Natural killer cell treated with Interleukin-12 subunit alpha and Interleukin-12 subunit beta and Interleukin-15 and Interleukin-18, amount 100 ng/mL, for 72 hours (primary cell): ENCODE data around the gene WRNIP1. TPM values are rescaled to one million over a fixed set of nuclear protein-coding genes. Genes with fewer than 3 reads are reported as not detected.

ENCODE experiments used
- ATAC-seq, 2 donors: fragments of 150-1000 bp; cut with Tn5 transposase in 1 of 2; sonication (Bioruptor Pico), chemical (Tn5 transposase) in 1 of 2; 2 replicates each; pipeline ENCODE4 v1.10.0; 2021
- DNase-seq: peaks from one replicate; pipeline ENCODE4 v3.0.0; 2022; ENCODE audit warnings: low spot score
- H3K27ac Mint-ChIP-seq, 2 donors: 1 replicate in 1 of 2; 2 replicates in 1 of 2; pipeline ENCODE4 v1.8.0; 2022; ENCODE audit warnings: mixed read lengths in 2 of 2, mild to moderate bottlenecking in 1 of 2, moderate library complexity in 1 of 2
- H3K27me3 Mint-ChIP-seq, 2 donors: 1 replicate in 1 of 2; 2 replicates in 1 of 2; pipeline ENCODE4 v1.8.0; 2022; ENCODE audit warnings: mixed read lengths in 2 of 2
- H3K36me3 Mint-ChIP-seq: one replicate; pipeline ENCODE4 v1.8.0; 2022; ENCODE audit warnings: mixed read lengths
- H3K4me1 Mint-ChIP-seq, 2 donors: 1 replicate in 1 of 2; 2 replicates in 1 of 2; pipeline ENCODE4 v1.8.0; 2022; ENCODE audit warnings: low read depth in 2 of 2, mixed read lengths in 2 of 2, mild to moderate bottlenecking in 1 of 2
- H3K4me3 Mint-ChIP-seq: one replicate; pipeline ENCODE4 v1.8.0; 2022; ENCODE audit warnings: mixed read lengths
- H3K9me3 Mint-ChIP-seq: 2 replicates; pipeline ENCODE4 v1.8.0; 2022; ENCODE audit warnings: mixed read lengths
- total RNA-seq, 2 donors: library from RNA; stranded (reverse); gene quantifications; one replicate each; pipeline ENCODE4 v1.2.3, GENCODE V29; 2022

The WRNIP1 gene
- 10 to 100 TPM; 54.5 to 57.8 TPM for total RNA-seq

GRCh38 chr6:2765166-2765895 lies at the start of gene WRNIP1:
WRNIP1 (plus strand) TSS chr6:2765393; CDS start chr6:2765623, 230 bp downstream.
- H3K4me3 Mint-ChIP-seq, result peak within 1 kb of the TSS; percentile 93
- ATAC-seq (peak; percentile 96 to 97), DNase-seq (peak; percentile 98)
- peaks cover 44 to 48% of the 10 kb centered on the region in 2 donors for H3K4me1 Mint-ChIP-seq
- H3K36me3 Mint-ChIP-seq, result peaks cover 8% of the 10 kb centered on the region
- no peaks in the 10 kb centered on the region for H3K9me3 Mint-ChIP-seq
- peak within 1 kb of the TSS; percentile 97 to 98 for H3K27ac Mint-ChIP-seq
- H3K27me3 Mint-ChIP-seq, result no peaks in the 10 kb centered on the region

GRCh38 chr6:2715737-2716136 lies 49.5 kb upstream of the WRNIP1 start:
- Mint-ChIP-seq H3K27ac (no peak overlapping the region), H3K4me3 (no peak overlapping the region), H3K36me3 (peaks cover under 1% of the 10 kb centered on the region), H3K9me3 (no peaks in the 10 kb centered on the region), H3K4me1 (peaks cover 0 to 9% of the 10 kb centered on the region in 2 donors), H3K27me3 (peaks cover 5 to 6% of the 10 kb centered on the region in 2 donors)
- ATAC-seq, result no peak
- DNase-seq, result no peak

DNA sequence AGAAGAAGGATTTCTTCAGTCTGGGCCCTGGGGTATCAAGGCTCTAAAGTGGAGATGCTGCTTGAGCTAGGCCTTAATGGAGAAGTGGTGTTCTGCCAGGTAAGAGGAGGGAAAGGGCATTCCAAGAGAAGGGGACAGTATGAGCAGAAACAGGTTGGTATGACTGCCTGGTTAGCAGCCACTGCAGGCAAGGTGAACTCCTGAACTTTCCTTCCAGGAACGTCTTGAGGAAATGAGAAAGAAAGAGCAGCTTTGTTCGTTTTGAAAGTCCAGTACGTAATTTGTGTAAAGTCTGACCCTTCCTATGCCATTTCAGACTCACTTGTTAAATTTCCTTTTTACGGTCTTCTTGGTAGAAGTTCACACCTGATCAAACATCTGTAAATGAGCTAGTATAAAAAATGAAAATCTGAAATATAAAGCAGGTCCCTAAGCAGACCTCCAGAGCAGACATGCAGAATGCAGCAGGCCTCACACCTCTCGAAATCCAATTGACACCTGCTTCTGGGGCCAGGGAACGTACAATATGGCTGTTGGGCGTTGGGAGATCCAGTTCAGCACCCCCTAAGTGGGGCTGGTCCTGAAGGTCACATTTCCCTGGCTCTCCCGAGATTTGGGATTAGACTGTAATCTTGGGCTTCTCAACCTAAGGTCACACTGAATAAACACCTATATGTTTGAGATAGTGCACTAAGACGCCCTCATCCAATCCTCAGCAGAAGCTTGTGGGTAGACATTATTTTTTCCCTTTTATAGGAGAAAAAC lies 48.1 kb upstream of the WRNIP1 start:
- ATAC-seq, result no peak
- H3K36me3 Mint-ChIP-seq, result no peaks in the 10 kb centered on the region
- no peaks in the 10 kb centered on the region for H3K9me3 Mint-ChIP-seq
- H3K27me3 Mint-ChIP-seq, result peaks cover 5 to 6% of the 10 kb centered on the region in 2 donors
- H3K27ac Mint-ChIP-seq, result peak overlapping the region in 1 of 2 donors; percentile 8
- H3K4me3 Mint-ChIP-seq, result no peak overlapping the region
- peaks cover 0 to 9% of the 10 kb centered on the region in 2 donors for H3K4me1 Mint-ChIP-seq
- no peak for DNase-seq

DNA sequence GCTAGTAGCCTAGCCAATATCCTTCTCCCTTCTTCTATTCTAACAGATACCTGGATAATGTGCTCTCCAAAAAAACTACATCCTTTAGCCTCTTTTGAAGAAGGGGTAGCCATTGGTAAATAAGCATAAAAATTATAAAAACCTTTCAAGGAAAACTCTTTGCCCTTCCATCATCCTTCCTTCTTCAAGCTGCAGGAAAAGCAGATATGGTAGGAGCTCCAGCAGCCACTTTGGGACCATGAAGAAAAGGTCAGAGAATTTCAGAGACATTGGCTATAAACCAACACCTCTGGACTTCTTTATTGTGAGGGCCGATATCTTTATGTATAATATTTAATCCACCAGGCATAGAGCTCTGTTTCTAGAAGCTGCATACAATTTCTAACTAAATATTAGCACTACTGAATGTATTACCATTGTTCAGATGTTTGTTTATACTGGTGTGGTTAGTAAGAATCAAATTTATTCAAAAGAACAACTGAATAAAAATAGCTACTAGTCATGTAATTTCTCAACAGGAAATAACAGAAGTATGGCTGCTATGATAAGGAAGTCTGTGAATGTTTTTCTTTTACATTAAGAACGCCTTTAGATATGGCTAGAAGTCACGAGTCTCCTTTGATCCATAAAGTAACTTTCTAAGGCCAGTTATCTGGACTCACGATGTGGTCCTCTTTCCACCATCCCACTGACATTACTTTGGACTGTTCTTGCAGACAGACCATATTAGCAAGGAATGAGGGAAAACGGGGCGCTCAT lies 46.7 kb upstream of the WRNIP1 start:
- ATAC-seq (no peak), DNase-seq (no peak)
- Mint-ChIP-seq H3K9me3 (no peaks in the 10 kb centered on the region), H3K36me3 (no peaks in the 10 kb centered on the region), H3K27me3 (peaks cover 5 to 6% of the 10 kb centered on the region in 2 donors), H3K4me3 (no peak overlapping the region), H3K4me1 (peaks cover 0 to 9% of the 10 kb centered on the region in 2 donors), H3K27ac (no peak overlapping the region)

GRCh38 chr6:2719093-2719455 lies 46.1 kb upstream of the WRNIP1 start:
- Mint-ChIP-seq H3K4me3 (no peak overlapping the region), H3K9me3 (no peaks in the 10 kb centered on the region), H3K36me3 (no peaks in the 10 kb centered on the region), H3K27ac (no peak overlapping the region), H3K27me3 (peaks cover 5 to 6% of the 10 kb centered on the region in 2 donors), H3K4me1 (peaks cover 0 to 4% of the 10 kb centered on the region in 2 donors)
- ATAC-seq, result no peak
- DNase-seq, result no peak

DNA sequence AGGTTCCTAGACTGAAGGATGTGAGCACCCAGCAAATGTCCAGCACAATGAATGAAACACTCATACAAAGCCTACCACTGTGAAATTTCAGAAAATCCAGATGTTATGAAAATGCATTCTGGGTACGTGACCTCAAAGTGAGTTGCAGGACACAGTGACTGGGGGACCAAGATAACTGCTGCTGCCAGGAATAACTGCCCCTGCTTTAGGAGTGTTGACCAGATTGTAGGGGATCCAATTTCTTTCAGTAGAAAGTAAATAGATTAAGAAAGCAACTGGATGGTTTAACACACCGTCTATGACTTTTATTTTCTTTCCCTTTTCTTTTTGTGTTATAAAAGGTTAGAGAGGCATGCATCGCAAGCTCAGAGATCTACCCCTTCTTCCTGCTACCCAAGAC lies 44.0 kb upstream of the WRNIP1 start:
- H3K9me3 Mint-ChIP-seq, result no peaks in the 10 kb centered on the region
- H3K27ac Mint-ChIP-seq, result no peak overlapping the region
- DNase-seq, result no peak
- no peak overlapping the region for H3K4me3 Mint-ChIP-seq
- H3K36me3 Mint-ChIP-seq, result no peaks in the 10 kb centered on the region
- no peak for ATAC-seq
- H3K27me3 Mint-ChIP-seq, result peaks cover 6 to 12% of the 10 kb centered on the region in 2 donors
- peaks cover 0 to 8% of the 10 kb centered on the region in 2 donors for H3K4me1 Mint-ChIP-seq

GRCh38 chr6:2725364-2725988 lies 39.7 kb upstream of the WRNIP1 start:
- Mint-ChIP-seq H3K36me3 (no peaks in the 10 kb centered on the region), H3K4me3 (no peak overlapping the region), H3K4me1 (peaks cover 7 to 9% of the 10 kb centered on the region in 2 donors), H3K27ac (no peak overlapping the region), H3K9me3 (no peaks in the 10 kb centered on the region), H3K27me3 (peaks cover 12 to 16% of the 10 kb centered on the region in 2 donors)
- no peak for DNase-seq
- ATAC-seq, result no peak

- no peaks in the 10 kb centered on the region for H3K36me3 Mint-ChIP-seq
- H3K27me3 Mint-ChIP-seq, result peaks cover 9 to 14% of the 10 kb centered on the region in 2 donors
- ATAC-seq, result peak; percentile 20 to 65
- no peak for DNase-seq
- no peaks in the 10 kb centered on the region for H3K9me3 Mint-ChIP-seq
- H3K4me3 Mint-ChIP-seq, result no peak overlapping the region
- H3K27ac Mint-ChIP-seq, result no peak overlapping the region
- peaks cover 7 to 9% of the 10 kb centered on the region in 2 donors for H3K4me1 Mint-ChIP-seq
Observed at GRCh38 chr6:2725999-2726567, 39.1 kb upstream of the WRNIP1 start.

- ATAC-seq (no peak), DNase-seq (no peak)
- Mint-ChIP-seq H3K4me1 (peaks cover 15 to 16% of the 10 kb centered on the region in 2 donors), H3K27ac (no peak overlapping the region), H3K27me3 (peaks cover 9 to 11% of the 10 kb centered on the region in 2 donors), H3K4me3 (no peak overlapping the region), H3K9me3 (no peaks in the 10 kb centered on the region), H3K36me3 (no peaks in the 10 kb centered on the region)
Observed at GRCh38 chr6:2729921-2730320, 35.3 kb upstream of the WRNIP1 start.

DNA sequence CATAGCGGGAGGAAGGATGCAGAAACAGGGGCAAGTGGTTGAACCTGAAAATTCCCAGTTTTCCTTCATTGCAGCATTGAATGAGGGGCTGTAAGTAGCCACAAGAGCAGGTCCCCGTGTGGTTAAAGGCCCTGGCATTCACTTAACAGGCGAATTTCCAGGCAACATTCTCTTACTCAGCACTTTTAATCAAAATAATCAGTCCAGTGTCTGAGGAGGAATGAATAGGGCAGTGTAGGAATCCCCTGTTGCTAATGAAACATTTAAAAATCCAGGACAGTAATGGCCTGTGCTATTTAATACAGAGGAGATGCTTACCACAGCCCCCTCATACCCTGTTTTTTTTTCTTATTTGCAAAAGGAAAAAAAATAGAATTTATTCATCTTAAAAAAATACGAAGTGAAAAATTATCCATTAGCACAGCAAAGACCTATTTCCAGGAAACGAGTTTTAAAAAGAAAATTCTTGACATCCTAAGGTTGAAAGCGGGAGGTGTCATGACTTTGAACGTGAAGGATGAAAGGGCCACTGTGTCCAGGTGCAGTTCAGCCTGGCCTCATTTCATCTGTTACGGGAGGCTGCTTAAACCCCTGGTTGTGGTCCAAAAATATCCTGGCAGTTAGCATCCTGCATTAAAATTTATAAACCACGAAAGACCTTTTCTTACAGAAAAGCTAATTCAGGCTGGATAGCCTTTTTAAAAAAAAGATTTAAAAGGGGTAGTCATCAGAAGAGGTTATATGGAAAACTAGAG lies 34.7 kb upstream of the WRNIP1 start:
- peaks cover 15 to 16% of the 10 kb centered on the region in 2 donors for H3K4me1 Mint-ChIP-seq

GRCh38 chr6:2731281-2731909 lies 33.8 kb upstream of the WRNIP1 start:
- Mint-ChIP-seq H3K27me3 (peaks cover 7 to 9% of the 10 kb centered on the region in 2 donors), H3K36me3 (no peaks in the 10 kb centered on the region), H3K4me1 (peaks cover 13 to 15% of the 10 kb centered on the region in 2 donors), H3K9me3 (no peaks in the 10 kb centered on the region), H3K4me3 (no peak overlapping the region), H3K27ac (no peak overlapping the region)
- ATAC-seq (no peak), DNase-seq (no peak)

More for the DNA sequence above, 34.7 kb upstream of the WRNIP1 start:
- no peaks in the 10 kb centered on the region for H3K9me3 Mint-ChIP-seq
- no peak for ATAC-seq
- DNase-seq, result no peak
- H3K27ac Mint-ChIP-seq, result no peak overlapping the region
- H3K36me3 Mint-ChIP-seq, result no peaks in the 10 kb centered on the region
- H3K27me3 Mint-ChIP-seq, result peaks cover 7 to 9% of the 10 kb centered on the region in 2 donors
- no peak overlapping the region for H3K4me3 Mint-ChIP-seq

GRCh38 chr6:2732503-2733089 lies 32.6 kb upstream of the WRNIP1 start:
- H3K27me3 Mint-ChIP-seq, result peaks cover 9 to 10% of the 10 kb centered on the region in 2 donors
- DNase-seq (no peak), ATAC-seq (peak in 1 of 2 donors; percentile 34)
- H3K36me3 Mint-ChIP-seq, result no peaks in the 10 kb centered on the region
- H3K4me3 Mint-ChIP-seq, result no peak overlapping the region
- H3K27ac Mint-ChIP-seq, result peak overlapping the region; percentile 27 to 33
- peaks cover 13 to 15% of the 10 kb centered on the region in 2 donors for H3K4me1 Mint-ChIP-seq
- no peaks in the 10 kb centered on the region for H3K9me3 Mint-ChIP-seq
